PC-9 (cell line): ENCODE measurements around the gene TLE3. TPM values are rescaled to one million over a fixed set of nuclear protein-coding genes. Genes with fewer than 3 reads are reported as not detected.

Source experiments
- BruUV-seq: library from RNA; stranded (reverse); fragments of 400-500 nt; replicated peaks from 2 replicates; lab custom pipeline; 2021; lab: Mats Ljungman, UMichigan
- CTCF ChIA-PET: fragments of 300-600 bp; sonication (Branson Sonifier 250); formaldehyde crosslinking; loops from one replicate; lab custom pipeline; 2022; ENCODE audit warnings: antibody characterized with exemption; lab: Charles Lee
- POLR2A ChIA-PET: fragments of 300-600 bp; sonication (Branson Sonifier 250); formaldehyde crosslinking; loops from one replicate; lab custom pipeline; 2022; ENCODE audit warnings: antibody characterized with exemption; ENCODE audit not compliant: unreplicated experiment; lab: Charles Lee
- DNase-seq, 2 experiments: peaks; one replicate each; pipeline versions ENCODE4 v3.0.0 to v3.0.0-alpha.2; 2015 to 2022; ENCODE audit warnings: mixed read lengths in 1 of 2
- H2AFZ ChIP-seq: fragments of 200-600 bp; sonication (generic); 2 replicates; pipeline ENCODE4 v1.8.1; 2017; ENCODE audit warnings: antibody characterized with exemption
- H3F3A ChIP-seq: fragments of 200-600 bp; sonication (generic); 2 replicates; pipeline ENCODE4 v1.8.1; 2017; ENCODE audit warnings: antibody characterized with exemption, mild to moderate bottlenecking, low read depth; ENCODE audit not compliant: insufficient read depth
- H3K27ac ChIP-seq: fragments of 200-600 bp; sonication (generic); 2 replicates; pipeline ENCODE4 v1.6.1; 2016; ENCODE audit warnings: mixed run types
- H3K27me3 ChIP-seq: fragments of 200-600 bp; sonication (generic); 2 replicates; pipeline ENCODE4 v1.6.1; 2016; ENCODE audit warnings: low read depth, mixed run types; ENCODE audit not compliant: insufficient read depth
- H3K36me3 ChIP-seq: fragments of 200-600 bp; sonication (generic); 2 replicates; pipeline ENCODE4 v1.6.1; 2016; ENCODE audit warnings: low read depth, mixed run types
- H3K4me1 ChIP-seq: fragments of 200-600 bp; sonication (generic); replicated peaks from 2 replicates; pipeline ENCODE4 v1.6.1; 2016; ENCODE audit warnings: mixed run types; ENCODE audit not compliant: insufficient read depth
- H3K4me2 ChIP-seq: fragments of 200-600 bp; sonication (generic); 2 replicates; pipeline ENCODE4 v1.6.1; 2017; ENCODE audit warnings: mixed run types
- H3K4me3 ChIP-seq: fragments of 200-600 bp; sonication (generic); 2 replicates; pipeline ENCODE4 v1.6.1; 2016; ENCODE audit warnings: mixed run types
- H3K79me2 ChIP-seq: fragments of 200-600 bp; sonication (generic); 2 replicates; pipeline ENCODE4 v1.6.1; 2017; ENCODE audit warnings: low read depth, mixed run types
- H3K9me2 ChIP-seq: fragments of 200-600 bp; sonication (generic); 2 replicates; pipeline ENCODE4 v1.8.1; 2017; ENCODE audit warnings: mild to moderate bottlenecking; ENCODE audit not compliant: insufficient read depth
- H3K9me3 ChIP-seq: fragments of 200-600 bp; sonication (generic); 2 replicates; pipeline ENCODE4 v1.8.1; 2016; ENCODE audit warnings: low read depth; ENCODE audit not compliant: insufficient read depth
- H4K20me1 ChIP-seq: fragments of 200-600 bp; sonication (generic); 2 replicates; pipeline ENCODE4 v1.8.1; 2017; ENCODE audit not compliant: insufficient read depth
- CTCF ChIP-seq: fragments of 200-600 bp; sonication (generic); conservative IDR thresholded peaks from 2 replicates; pipeline ENCODE4 v1.6.1; 2017; ENCODE audit warnings: mixed run types, antibody characterized with exemption, mild to moderate bottlenecking, moderate library complexity
- EZH2 ChIP-seq: fragments of 200-600 bp; sonication (generic); IDR thresholded peaks from 2 replicates; pipeline ENCODE4 v1.8.0; 2017; ENCODE audit warnings: antibody characterized with exemption, low read depth
- intact Hi-C: fragments of 100-400 bp; cut with micrococcal nuclease; formaldehyde crosslinking; loops from one replicate; pipeline ENCODE4 v1.10.0; 2022; ENCODE audit not compliant: unreplicated experiment
- total RNA-seq: library from RNA; stranded (reverse); gene quantifications from 2 replicates; pipeline ENCODE4 v1.2.3, GENCODE V29; 2021

Gene TLE3
- total RNA-seq, 1 experiment from 2014 or later: 51.3 TPM

- peaks cover 6% of the 10 kb centered on the region; the same call in 1 of the 2 replicates for H3F3A ChIP-seq
- H3K79me2 ChIP-seq: no peaks in the 10 kb centered on the region
- no peak overlapping the region for H2AFZ ChIP-seq
- H3K4me2 ChIP-seq: no peak overlapping the region
- peaks cover 24% of the 10 kb centered on the region for H3K4me1 ChIP-seq
- intact Hi-C loops: no loop called here
- CTCF ChIA-PET: interaction anchor here (0.5 kb wide), 1 partner anchor 67 kb away, joined by 3 read pairs; no protein-coding TSS in a partner anchor
- POLR2A ChIA-PET: no interaction called here
- BruUV-seq: no TSS peak
- no peak for TF ChIP-seq CTCF
- no peak for TF ChIP-seq EZH2
- no peaks in the 10 kb centered on the region for H3K9me3 ChIP-seq
- DNase-seq: no peak
- no peaks in the 10 kb centered on the region for H3K36me3 ChIP-seq
- no peak overlapping the region for H3K27ac ChIP-seq
- H3K4me3 ChIP-seq: no peak overlapping the region
- H4K20me1 ChIP-seq: no peaks in the 10 kb centered on the region
- H3K27me3 ChIP-seq: no peaks in the 10 kb centered on the region
- no peaks in the 10 kb centered on the region for H3K9me2 ChIP-seq
Measured at GRCh38 chr15:70034141-70034540, 63.6 kb downstream of the TLE3 start.

- H3K27me3 ChIP-seq: no peaks in the 10 kb centered on the region
- no peak overlapping the region for H3K4me2 ChIP-seq
- H4K20me1 ChIP-seq: no peaks in the 10 kb centered on the region
- H3K36me3 ChIP-seq: no peaks in the 10 kb centered on the region
- no peak overlapping the region for H3K4me3 ChIP-seq
- H3K27ac ChIP-seq: no peak overlapping the region
- intact Hi-C loops: no loop called here
- H3K79me2 ChIP-seq: no peaks in the 10 kb centered on the region
- H3K9me2 ChIP-seq: no peaks in the 10 kb centered on the region
- TF ChIP-seq EZH2: no peak
- no peak for TF ChIP-seq CTCF
- H2AFZ ChIP-seq: no peak overlapping the region
- H3F3A ChIP-seq: peaks cover 6% of the 10 kb centered on the region; the same call in 1 of the 2 replicates
- no TSS peak for BruUV-seq
- POLR2A ChIA-PET: no interaction called here
- DNase-seq: no peak
- CTCF ChIA-PET: interaction anchor here (0.5 kb wide), 1 partner anchor 67 kb away, joined by 3 read pairs; no protein-coding TSS in a partner anchor
- peaks cover 24% of the 10 kb centered on the region for H3K4me1 ChIP-seq
- no peaks in the 10 kb centered on the region for H3K9me3 ChIP-seq
Measured at GRCh38 chr15:70033529-70034140, 64.1 kb downstream of the TLE3 start.

- CTCF ChIA-PET: no interaction called here
- no TSS peak for BruUV-seq
- Histone ChIP-seq H3K27me3 (no peaks in the 10 kb centered on the region), H3K79me2 (no peaks in the 10 kb centered on the region), H3K9me3 (no peaks in the 10 kb centered on the region), H4K20me1 (no peaks in the 10 kb centered on the region), H2AFZ (no peak overlapping the region), H3F3A (peaks cover 6% of the 10 kb centered on the region; the same call in 1 of the 2 replicates), H3K9me2 (no peaks in the 10 kb centered on the region), H3K4me3 (no peak overlapping the region), H3K36me3 (no peaks in the 10 kb centered on the region), H3K4me2 (no peak overlapping the region), H3K27ac (no peak overlapping the region), H3K4me1 (peaks cover 24% of the 10 kb centered on the region)
- POLR2A ChIA-PET: no interaction called here
- TF ChIP-seq EZH2 (no peak), CTCF (no peak)
- intact Hi-C loops: no loop called here
- DNase-seq: no peak
Measured at GRCh38 chr15:70033109-70033508, 64.6 kb downstream of the TLE3 start.
